ENCODE data around the gene IGFL4. TPM values are rescaled to one million over a fixed set of nuclear protein-coding genes. Genes with fewer than 3 reads are reported as not detected.

IGFL4 gene
- total RNA-seq = not detected

DNA sequence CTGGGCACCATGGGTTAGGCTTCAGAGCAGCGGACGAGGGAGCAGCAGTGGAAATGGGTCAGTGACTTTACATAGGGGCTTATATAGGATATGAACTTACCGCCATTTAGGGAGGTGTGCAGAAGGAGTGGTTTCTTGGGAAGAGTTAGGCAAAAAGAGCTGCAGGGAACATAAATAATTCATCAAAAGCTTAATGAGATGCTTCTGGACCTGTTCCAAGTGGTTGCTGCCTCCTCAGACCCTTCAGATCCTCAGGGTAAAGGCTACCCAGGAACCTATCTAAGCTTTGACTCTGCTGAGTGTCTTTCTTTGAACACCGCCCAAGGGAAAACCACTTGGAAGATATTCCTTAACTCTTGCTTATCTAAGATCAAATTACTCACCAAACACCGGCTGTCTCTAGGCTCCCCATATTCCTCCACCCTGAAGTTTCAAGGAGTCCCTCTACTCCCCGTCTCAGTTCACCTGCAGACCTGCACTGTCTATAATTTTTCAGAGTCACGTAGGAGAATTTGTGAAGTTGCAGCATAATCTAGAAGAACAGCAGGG, at the start of gene IGFL4:
Gene IGFL4, minus strand, starts transcription at position 51 of the 549 bp plus-strand sequence. Its CDS starts 40 bp downstream, at position 11.
- H3K9me3 ChIP-seq = no peaks in the 10 kb centered on the region
- H3K4me1 ChIP-seq = no peaks in the 10 kb centered on the region
- H3K27me3 ChIP-seq = no peaks in the 10 kb centered on the region
- TF ChIP-seq, protein P1, sequence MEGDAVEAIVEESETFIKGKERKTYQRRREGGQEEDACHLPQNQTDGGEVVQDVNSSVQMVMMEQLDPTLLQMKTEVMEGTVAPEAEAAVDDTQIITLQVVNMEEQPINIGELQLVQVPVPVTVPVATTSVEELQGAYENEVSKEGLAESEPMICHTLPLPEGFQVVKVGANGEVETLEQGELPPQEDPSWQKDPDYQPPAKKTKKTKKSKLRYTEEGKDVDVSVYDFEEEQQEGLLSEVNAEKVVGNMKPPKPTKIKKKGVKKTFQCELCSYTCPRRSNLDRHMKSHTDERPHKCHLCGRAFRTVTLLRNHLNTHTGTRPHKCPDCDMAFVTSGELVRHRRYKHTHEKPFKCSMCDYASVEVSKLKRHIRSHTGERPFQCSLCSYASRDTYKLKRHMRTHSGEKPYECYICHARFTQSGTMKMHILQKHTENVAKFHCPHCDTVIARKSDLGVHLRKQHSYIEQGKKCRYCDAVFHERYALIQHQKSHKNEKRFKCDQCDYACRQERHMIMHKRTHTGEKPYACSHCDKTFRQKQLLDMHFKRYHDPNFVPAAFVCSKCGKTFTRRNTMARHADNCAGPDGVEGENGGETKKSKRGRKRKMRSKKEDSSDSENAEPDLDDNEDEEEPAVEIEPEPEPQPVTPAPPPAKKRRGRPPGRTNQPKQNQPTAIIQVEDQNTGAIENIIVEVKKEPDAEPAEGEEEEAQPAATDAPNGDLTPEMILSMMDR (IDR thresholded peaks at IDR 0.05) = no peak
- no peak for TF ChIP-seq POLR2A (IDR thresholded peaks at IDR 0.05)
- H3K27ac ChIP-seq = no peak within 1 kb of the TSS
- H3K4me3 ChIP-seq (replicated peaks in 1 of 3) = no peak within 1 kb of the TSS
- DNase-seq = no peak
- 29 to 38% methylated on average over 7 of the region's 7 CpGs for WGBS, 2 donors
- no peaks in the 10 kb centered on the region for H3K36me3 ChIP-seq
- intact Hi-C loops (cut with DNase I) = no loop called here

DNA sequence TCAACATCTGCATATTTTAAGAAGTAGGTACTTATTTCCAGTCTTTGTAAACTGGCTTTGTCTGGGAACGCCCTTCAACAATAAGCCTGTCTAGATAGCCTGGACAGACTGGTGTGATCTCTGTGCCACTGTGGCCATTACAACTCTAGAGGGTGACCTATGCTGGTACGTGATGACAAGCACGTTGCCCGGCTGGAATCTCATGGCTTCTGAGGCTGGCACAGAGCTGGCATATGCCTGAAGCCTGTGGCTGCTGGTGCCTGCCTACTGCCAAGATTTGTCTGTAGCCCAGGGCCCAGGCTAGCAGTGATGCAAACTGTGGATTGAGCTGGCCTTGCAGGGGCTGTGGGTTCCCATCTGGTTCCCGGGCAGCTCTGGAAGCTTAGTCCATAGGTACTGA, 49.6 kb upstream of the IGFL4 start:
- intact Hi-C loops (cut with DNase I) = no loop called here
- H3K4me1 ChIP-seq = no peaks in the 10 kb centered on the region
- H3K27me3 ChIP-seq = no peaks in the 10 kb centered on the region
- DNase-seq = no peak
- H3K27ac ChIP-seq = no peak overlapping the region
- no peak overlapping the region for H3K4me3 ChIP-seq (replicated peaks in 1 of 3)
- no peaks in the 10 kb centered on the region for H3K36me3 ChIP-seq
- H3K9me3 ChIP-seq = no peaks in the 10 kb centered on the region
- 86 to 93% methylated on average over 5 of the region's 5 CpGs for WGBS, 2 donors
- TF ChIP-seq, protein P1 (IDR thresholded peaks at IDR 0.05) = no peak
- no peak for TF ChIP-seq POLR2A (IDR thresholded peaks at IDR 0.05)

DNA sequence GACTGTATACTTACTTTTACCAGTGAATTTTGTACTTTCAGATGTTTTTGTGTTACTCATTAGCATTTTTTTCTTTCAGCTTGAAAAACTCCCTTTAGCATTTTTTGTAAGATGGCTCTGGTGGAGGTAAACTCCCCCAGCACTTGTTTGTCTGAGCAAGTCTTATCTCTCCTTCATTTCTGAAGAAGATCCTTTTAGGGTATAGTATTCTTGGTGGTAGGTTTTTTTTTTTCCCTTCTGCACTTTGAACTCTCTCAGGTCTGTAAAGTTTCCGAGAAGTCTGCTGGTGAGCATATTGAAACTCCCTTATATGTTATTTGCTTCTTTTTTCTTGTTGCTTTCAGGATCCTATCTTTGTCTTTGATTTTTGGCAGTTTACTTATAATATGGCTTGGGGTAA, 48.6 kb upstream of the IGFL4 start:
- 85 to 95% methylated on average over 1 of the region's 1 CpG for WGBS, 2 donors
- Histone ChIP-seq H3K36me3 (no peaks in the 10 kb centered on the region), H3K27ac (no peak overlapping the region), H3K9me3 (no peaks in the 10 kb centered on the region), H3K4me1 (no peaks in the 10 kb centered on the region), H3K27me3 (no peaks in the 10 kb centered on the region), H3K4me3 (replicated peaks in 1 of 3) (no peak overlapping the region)
- no peak for TF ChIP-seq POLR2A (IDR thresholded peaks at IDR 0.05)
- TF ChIP-seq, protein P1 (IDR thresholded peaks at IDR 0.05) = no peak
- no peak for DNase-seq
- intact Hi-C loops (cut with DNase I) = loop anchor here (10.0 kb wide), 1 partner anchor 95 kb away; no protein-coding TSS in a partner anchor

DNA sequence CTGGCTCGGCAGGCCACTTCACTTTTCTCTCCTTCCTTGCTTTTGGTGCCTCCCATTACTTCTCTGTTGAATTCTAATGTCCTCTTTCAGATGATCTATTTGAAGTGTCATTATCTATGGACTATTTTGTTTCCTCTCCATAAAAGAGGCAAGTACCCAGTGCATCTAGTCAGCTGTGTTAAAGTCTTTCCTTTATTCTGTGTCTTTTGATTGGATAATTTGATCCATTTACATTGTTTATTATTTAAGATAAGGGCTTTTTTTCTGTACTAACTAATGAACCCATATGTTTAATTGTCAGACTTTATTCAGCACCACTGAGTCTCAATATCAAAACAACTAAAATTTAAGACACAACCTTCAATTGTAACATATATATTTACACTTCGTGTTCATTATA, 47.3 kb upstream of the IGFL4 start:
- H3K4me3 ChIP-seq (replicated peaks in 1 of 3) = no peak overlapping the region

DNA sequence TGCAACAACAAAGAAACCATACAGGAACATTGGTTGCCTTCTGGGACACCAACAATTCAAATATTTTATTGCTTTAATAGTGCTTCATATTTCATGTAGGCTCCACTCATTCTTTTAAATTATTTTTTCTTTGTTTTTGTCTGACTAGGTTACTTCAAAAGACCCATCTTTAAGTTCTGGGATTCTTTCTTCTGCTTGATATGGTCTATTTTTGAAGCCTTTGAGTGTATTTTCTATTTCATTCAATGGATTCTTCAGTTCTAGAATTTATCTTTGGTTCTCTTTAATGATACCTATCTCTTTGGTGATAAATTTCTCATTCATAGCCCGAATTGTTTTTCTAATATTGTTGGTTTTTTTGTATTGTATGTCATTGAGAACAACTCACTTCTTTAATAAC, 45.1 kb upstream of the IGFL4 start:
- DNase-seq = no peak
- no peak for TF ChIP-seq POLR2A (IDR thresholded peaks at IDR 0.05)
- TF ChIP-seq, protein P1 (IDR thresholded peaks at IDR 0.05) = no peak
- H3K27ac ChIP-seq = no peak overlapping the region
- no peak overlapping the region for H3K4me3 ChIP-seq (replicated peaks in 1 of 3)
- no peaks in the 10 kb centered on the region for H3K9me3 ChIP-seq
- H3K27me3 ChIP-seq = no peaks in the 10 kb centered on the region
- no peaks in the 10 kb centered on the region for H3K4me1 ChIP-seq
- H3K36me3 ChIP-seq = no peaks in the 10 kb centered on the region
- intact Hi-C loops (cut with DNase I) = loop anchor here (10.0 kb wide), 1 partner anchor 99 kb away; no protein-coding TSS in a partner anchor
- 39 to 46% methylated on average over 1 of the region's 1 CpG for WGBS, 2 donors

More for the DNA sequence above, 47.3 kb upstream of the IGFL4 start:
- H3K4me1 ChIP-seq = no peaks in the 10 kb centered on the region
- no peak for TF ChIP-seq POLR2A (IDR thresholded peaks at IDR 0.05)
- TF ChIP-seq, protein P1 (IDR thresholded peaks at IDR 0.05) = no peak
- H3K36me3 ChIP-seq = no peaks in the 10 kb centered on the region
- H3K9me3 ChIP-seq = no peaks in the 10 kb centered on the region
- WGBS, 2 donors = 84 to 92% methylated on average over 2 of the region's 2 CpGs
- no peak overlapping the region for H3K27ac ChIP-seq
- no peak for DNase-seq
- intact Hi-C loops (cut with DNase I) = loop anchor here (10.0 kb wide), 1 partner anchor 97 kb away; no protein-coding TSS in a partner anchor
- no peaks in the 10 kb centered on the region for H3K27me3 ChIP-seq

Data from thyroid gland (tissue), 4 donors.